ENCODE results near the gene RILP.
"Not testable (repeated sequence)": the region's sequence is repeated elsewhere in the genome, so short reads cannot be mapped to it uniquely, and the experiment has no call there.

RILP gene

DNA sequence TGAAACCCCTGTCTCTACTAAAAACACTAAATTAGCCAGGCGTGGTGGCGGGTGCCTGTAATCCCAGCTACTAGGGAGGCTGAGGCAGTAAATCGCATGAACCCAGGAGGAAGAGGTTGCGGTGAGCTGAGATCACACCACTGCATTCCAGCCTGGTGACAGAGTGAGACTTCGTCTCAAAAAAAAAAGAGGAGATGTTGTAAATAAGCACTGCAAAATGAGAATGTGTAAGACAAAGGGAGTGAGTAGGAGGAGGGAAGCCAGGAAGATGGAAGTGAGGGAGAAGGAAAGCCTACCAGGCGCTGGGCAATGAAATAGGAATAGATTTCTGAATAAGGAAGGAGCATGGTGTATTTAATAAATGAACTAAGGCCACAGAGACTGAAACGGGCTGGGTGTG lies 43.7 kb upstream of the RILP start:
- Histone ChIP-seq H3K79me2 (ENCODE audit: control insufficient read depth, low read length) (no peaks in the 10 kb centered on the region), H4K20me1 (ENCODE audit: control insufficient read depth, insufficient read depth, low read depth, low read length) (no peaks in the 10 kb centered on the region), H3K27me3 (ENCODE audit: control insufficient read depth, low read length) (no peaks in the 10 kb centered on the region), H3K4me3 (ENCODE audit: low read length) (no peak overlapping the region), H3K36me3 (ENCODE audit: control insufficient read depth, low read length) (no peaks in the 10 kb centered on the region), H3K27ac (ENCODE audit: low read depth, low read length) (no peak overlapping the region), H3F3A (ENCODE audit: control insufficient read depth, insufficient read depth) (no peaks in the 10 kb centered on the region), H3K9me2 (replicated peaks; ENCODE audit: control insufficient read depth, low read length) (no peaks in the 10 kb centered on the region), H3K9me3 (ENCODE audit: control insufficient read depth, insufficient read depth, low read length) (no peaks in the 10 kb centered on the region), H3K4me2 (ENCODE audit: low read length) (no peak overlapping the region), H3K4me1 (ENCODE audit: control insufficient read depth, low read length) (no peaks in the 10 kb centered on the region)
- no peak for TF ChIP-seq CTCF (IDR thresholded peaks at IDR 0.05; ENCODE audit: low read depth, low read length, poor library complexity, severe bottlenecking)

DNA sequence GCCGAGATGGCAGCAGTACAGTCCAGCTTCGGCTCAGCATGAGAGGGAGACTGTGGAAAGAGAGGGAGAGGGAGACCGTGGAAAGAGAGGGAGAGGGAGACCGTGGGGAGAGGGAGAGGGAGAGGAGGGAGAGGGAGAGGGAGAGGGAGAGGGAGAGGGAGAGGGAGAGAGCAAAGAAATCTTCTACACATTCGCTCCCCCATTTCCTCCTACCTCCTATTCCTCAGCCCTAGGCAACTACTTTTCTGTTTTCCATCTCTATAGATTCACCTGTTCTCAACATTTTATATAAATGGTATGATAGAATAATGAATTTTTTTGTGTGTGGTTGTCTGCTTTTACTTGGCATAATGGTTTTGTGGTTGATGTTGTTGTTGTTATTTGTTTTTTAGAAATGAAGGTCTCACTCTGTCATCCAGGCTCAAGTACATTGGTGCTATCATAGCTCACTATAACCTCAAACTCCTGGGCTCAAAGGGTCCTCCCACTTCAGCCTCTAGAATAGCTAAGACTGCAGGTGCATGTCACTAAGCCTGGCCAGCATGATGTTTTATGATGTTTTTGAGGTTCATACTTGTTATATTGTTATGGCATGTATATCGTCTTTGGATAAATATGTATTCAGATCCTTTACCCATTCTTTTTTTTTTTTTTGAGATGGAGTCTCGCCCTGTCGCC lies 41.0 kb upstream of the RILP start:
- no peaks in the 10 kb centered on the region for H3F3A ChIP-seq (ENCODE audit: control insufficient read depth, insufficient read depth)
- no peak overlapping the region for H3K4me3 ChIP-seq (ENCODE audit: low read length)
- TF ChIP-seq CTCF (IDR thresholded peaks at IDR 0.05; ENCODE audit: low read depth, low read length, poor library complexity, severe bottlenecking) (no peak), EZH2phosphoT487 (IDR thresholded peaks at IDR 0.05; ENCODE audit: borderline replicate concordance, low read length) (no peak)
- no peaks in the 10 kb centered on the region for H3K4me1 ChIP-seq (ENCODE audit: control insufficient read depth, low read length)
- H3K79me2 ChIP-seq (ENCODE audit: control insufficient read depth, low read length): no peaks in the 10 kb centered on the region
- H4K20me1 ChIP-seq (ENCODE audit: control insufficient read depth, insufficient read depth, low read depth, low read length): no peaks in the 10 kb centered on the region
- no peaks in the 10 kb centered on the region for H3K9me3 ChIP-seq (ENCODE audit: control insufficient read depth, insufficient read depth, low read length)
- no peaks in the 10 kb centered on the region for H3K27me3 ChIP-seq (ENCODE audit: control insufficient read depth, low read length)
- H3K27ac ChIP-seq (ENCODE audit: low read depth, low read length): no peak overlapping the region
- H3K9me2 ChIP-seq (replicated peaks; ENCODE audit: control insufficient read depth, low read length): no peaks in the 10 kb centered on the region
- no peak overlapping the region for H3K4me2 ChIP-seq (ENCODE audit: low read length)
- no peaks in the 10 kb centered on the region for H3K36me3 ChIP-seq (ENCODE audit: control insufficient read depth, low read length)

GRCh38 chr17:1688405-1688804 lies 38.7 kb upstream of the RILP start:
- H4K20me1 ChIP-seq (ENCODE audit: control insufficient read depth, insufficient read depth, low read depth, low read length); H3K4me1 ChIP-seq (ENCODE audit: control insufficient read depth, low read length); H3K4me2 ChIP-seq (ENCODE audit: low read length); H3K4me3 ChIP-seq (ENCODE audit: low read length); H3F3A ChIP-seq (ENCODE audit: control insufficient read depth, insufficient read depth); H3K27ac ChIP-seq (ENCODE audit: low read depth, low read length); H3K36me3 ChIP-seq (ENCODE audit: control insufficient read depth, low read length); H3K27me3 ChIP-seq (ENCODE audit: control insufficient read depth, low read length); H3K9me2 ChIP-seq (replicated peaks; ENCODE audit: control insufficient read depth, low read length); H3K9me3 ChIP-seq (ENCODE audit: control insufficient read depth, insufficient read depth, low read length): not testable (repeated sequence)
- H3K79me2 ChIP-seq (ENCODE audit: control insufficient read depth, low read length): peaks cover 13% of the 10 kb centered on the region

GRCh38 chr17:1686086-1686485 lies 36.4 kb upstream of the RILP start:
- Histone ChIP-seq H3K27me3 (ENCODE audit: control insufficient read depth, low read length) (no peaks in the 10 kb centered on the region), H3K79me2 (ENCODE audit: control insufficient read depth, low read length) (peaks cover 36% of the 10 kb centered on the region), H3K4me3 (ENCODE audit: low read length) (no peak overlapping the region), H3K36me3 (ENCODE audit: control insufficient read depth, low read length) (peaks cover 28% of the 10 kb centered on the region), H3F3A (ENCODE audit: control insufficient read depth, insufficient read depth) (no peaks in the 10 kb centered on the region), H4K20me1 (ENCODE audit: control insufficient read depth, insufficient read depth, low read depth, low read length) (peaks cover 17% of the 10 kb centered on the region), H3K4me1 (ENCODE audit: control insufficient read depth, low read length) (peaks cover 13% of the 10 kb centered on the region), H3K9me2 (replicated peaks; ENCODE audit: control insufficient read depth, low read length) (no peaks in the 10 kb centered on the region), H3K4me2 (ENCODE audit: low read length) (no peak overlapping the region), H3K27ac (ENCODE audit: low read depth, low read length) (no peak overlapping the region), H3K9me3 (ENCODE audit: control insufficient read depth, insufficient read depth, low read length) (no peaks in the 10 kb centered on the region)
- TF ChIP-seq EZH2phosphoT487 (IDR thresholded peaks at IDR 0.05; ENCODE audit: borderline replicate concordance, low read length): no peak
- no peak for TF ChIP-seq CTCF (IDR thresholded peaks at IDR 0.05; ENCODE audit: low read depth, low read length, poor library complexity, severe bottlenecking)
